Measurements from ENCODE around the gene NIT2. TPM values are rescaled to one million over a fixed set of nuclear protein-coding genes. Genes with fewer than 3 reads are reported as not detected.

The NIT2 gene, protein sequence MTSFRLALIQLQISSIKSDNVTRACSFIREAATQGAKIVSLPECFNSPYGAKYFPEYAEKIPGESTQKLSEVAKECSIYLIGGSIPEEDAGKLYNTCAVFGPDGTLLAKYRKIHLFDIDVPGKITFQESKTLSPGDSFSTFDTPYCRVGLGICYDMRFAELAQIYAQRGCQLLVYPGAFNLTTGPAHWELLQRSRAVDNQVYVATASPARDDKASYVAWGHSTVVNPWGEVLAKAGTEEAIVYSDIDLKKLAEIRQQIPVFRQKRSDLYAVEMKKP
- 8.7 and 10.8 TPM in 2 replicates for total RNA-seq

DNA sequence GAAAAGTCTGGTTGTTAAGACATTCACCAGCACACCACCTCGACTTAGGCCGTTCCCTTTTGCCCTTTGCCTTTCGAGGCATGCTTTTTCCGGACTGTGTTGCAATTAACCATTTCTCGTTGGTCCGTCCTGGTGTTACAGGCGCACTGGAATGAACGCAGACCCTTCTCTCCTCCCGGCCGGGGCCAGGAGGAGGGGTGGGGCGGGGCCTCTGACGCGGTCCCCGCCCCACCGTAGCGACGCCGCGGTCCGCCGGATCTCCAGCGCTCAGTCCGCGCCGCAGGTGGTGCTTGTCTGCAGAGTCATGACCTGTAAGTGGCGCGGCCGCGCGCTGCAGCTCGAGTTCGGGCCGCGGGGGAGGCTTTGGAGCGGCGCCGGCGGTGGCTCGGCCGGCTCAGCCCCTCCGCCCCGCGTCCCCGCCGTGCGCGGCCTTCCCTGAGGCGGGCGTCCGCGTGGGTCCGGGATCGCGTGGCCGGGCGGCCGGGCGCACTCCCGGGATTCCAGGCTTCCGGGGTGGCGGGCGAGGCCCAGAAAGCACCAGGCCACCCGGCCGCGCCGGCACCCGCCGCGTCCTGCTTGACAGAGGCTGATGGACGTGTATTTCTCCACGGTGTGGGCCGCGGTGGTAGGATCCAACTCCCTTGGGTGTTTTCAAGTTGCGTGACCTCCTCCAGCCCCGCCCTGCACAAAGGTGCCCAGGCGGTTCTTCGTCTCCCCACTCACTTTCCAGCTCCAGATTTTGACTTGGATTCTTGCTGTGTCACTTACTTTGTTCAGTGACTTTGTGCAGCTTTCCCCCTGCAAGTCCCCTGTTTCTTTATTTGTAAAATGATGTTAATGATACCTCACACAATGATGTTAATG lies at the start of gene NIT2:
Gene NIT2, plus strand, starts transcription at position 270 of the 864 bp plus-strand sequence. Its CDS starts 35 bp downstream, at position 305.

DNA sequence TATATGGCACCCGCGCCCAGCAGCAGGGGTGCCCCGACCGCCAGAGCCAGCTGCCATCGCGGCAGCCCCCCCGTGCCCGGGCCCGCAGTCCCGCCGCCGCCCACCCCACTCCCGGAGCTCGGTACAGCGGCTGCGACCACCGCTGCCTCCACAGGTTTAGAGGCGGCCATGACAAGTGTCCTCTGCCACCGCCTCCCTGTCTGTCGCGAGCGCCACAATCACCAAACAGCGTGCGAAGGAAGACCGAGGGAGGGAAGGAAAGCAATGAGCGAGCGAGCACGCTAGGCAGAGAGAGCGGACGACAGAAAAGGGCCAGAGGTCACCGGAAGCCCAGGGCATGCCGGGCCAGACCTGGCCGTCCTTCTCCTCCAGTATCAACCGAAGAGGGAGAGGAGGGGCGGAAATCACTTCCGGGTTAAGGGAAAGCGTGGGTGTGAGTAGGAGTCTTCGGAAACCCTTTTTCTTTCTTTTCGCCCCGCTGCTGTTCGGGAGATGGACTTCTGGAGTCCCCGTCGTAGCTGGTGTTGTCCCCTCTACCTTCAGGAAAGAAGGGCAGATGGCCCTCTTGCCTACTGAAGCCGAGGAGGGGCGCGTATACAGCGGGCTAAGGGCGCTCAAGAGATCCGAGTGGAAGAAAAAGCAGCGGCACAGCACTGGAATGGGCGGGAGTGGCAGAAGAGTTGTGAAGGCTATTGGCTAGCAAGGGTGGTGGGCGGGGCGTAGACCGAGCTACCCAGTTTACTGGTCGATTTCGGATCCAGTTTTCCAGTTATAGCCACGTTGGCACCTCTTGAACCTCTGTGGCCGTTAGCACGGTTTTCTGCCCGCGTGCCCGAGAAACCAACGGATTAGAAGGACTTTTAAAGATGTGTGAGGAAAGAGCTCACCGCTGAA lies 66.5 kb downstream of the NIT2 start, which contains the start of the genes LNP1 and TOMM70:
Gene LNP1, plus strand, starts transcription at position 760 of the 894 bp plus-strand sequence. CDS start 28,191 bp downstream, outside the sequence.
Gene TOMM70, minus strand, starts transcription at position 310 of the 894 bp plus-strand sequence. Its CDS starts 140 bp downstream, at position 170.

Other genes starting within 250 kb of the NIT2 start
- gene FILIP1L, start 220.3 kb upstream of the NIT2 start, total RNA-seq: 20.0 and 47.9 TPM in 2 replicates
- gene TBC1D23, start 73.8 kb upstream of the NIT2 start, total RNA-seq: 32.9 and 43.9 TPM in 2 replicates
- gene TOMM70, start 66.3 kb downstream of the NIT2 start, total RNA-seq: 33.6 and 37.7 TPM in 2 replicates
- 0.94 and 0.99 TPM in 2 replicates for gene LNP1, start 66.8 kb downstream of the NIT2 start, total RNA-seq
- gene TMEM45A, start 157.9 kb downstream of the NIT2 start, total RNA-seq: 2.8 and 13.7 TPM in 2 replicates